Esophagus squamous epithelium (tissue), 4 donors: ENCODE results near the gene NPAS2.

Experiments
- POLR2A ChIP-seq, 4 donors: fragments of 450-650 bp; IDR thresholded peaks; one replicate each; pipeline ENCODE4 v1.6.1; 2017; ENCODE audit warnings: antibody characterized with exemption in 4 of 4, mild to moderate bottlenecking in 4 of 4, moderate library complexity in 3 of 4
- TF ChIP-seq, protein P1 (sequence below), 6 experiments: fragments of 450-650 bp in 4 of 6; fragments of 200-600 bp in 2 of 6; sonication (generic) in 2 of 6; IDR thresholded peaks; one replicate each; pipeline ENCODE4 v1.5.1; 2016 to 2019; ENCODE audit warnings: antibody characterized with exemption in 6 of 6, mild to moderate bottlenecking in 4 of 6, moderate library complexity in 4 of 6

- TF ChIP-seq, protein P1, sequence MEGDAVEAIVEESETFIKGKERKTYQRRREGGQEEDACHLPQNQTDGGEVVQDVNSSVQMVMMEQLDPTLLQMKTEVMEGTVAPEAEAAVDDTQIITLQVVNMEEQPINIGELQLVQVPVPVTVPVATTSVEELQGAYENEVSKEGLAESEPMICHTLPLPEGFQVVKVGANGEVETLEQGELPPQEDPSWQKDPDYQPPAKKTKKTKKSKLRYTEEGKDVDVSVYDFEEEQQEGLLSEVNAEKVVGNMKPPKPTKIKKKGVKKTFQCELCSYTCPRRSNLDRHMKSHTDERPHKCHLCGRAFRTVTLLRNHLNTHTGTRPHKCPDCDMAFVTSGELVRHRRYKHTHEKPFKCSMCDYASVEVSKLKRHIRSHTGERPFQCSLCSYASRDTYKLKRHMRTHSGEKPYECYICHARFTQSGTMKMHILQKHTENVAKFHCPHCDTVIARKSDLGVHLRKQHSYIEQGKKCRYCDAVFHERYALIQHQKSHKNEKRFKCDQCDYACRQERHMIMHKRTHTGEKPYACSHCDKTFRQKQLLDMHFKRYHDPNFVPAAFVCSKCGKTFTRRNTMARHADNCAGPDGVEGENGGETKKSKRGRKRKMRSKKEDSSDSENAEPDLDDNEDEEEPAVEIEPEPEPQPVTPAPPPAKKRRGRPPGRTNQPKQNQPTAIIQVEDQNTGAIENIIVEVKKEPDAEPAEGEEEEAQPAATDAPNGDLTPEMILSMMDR (IDR thresholded peaks at IDR 0.05): no peak
- no peak for TF ChIP-seq POLR2A (IDR thresholded peaks at IDR 0.05)
Observed at GRCh38 chr2:100975521-100975785, 155.5 kb downstream of the NPAS2 start.
